Endodermal cell (in vitro differentiated cells): ENCODE data around the gene MFAP4. TPM values are rescaled to one million over a fixed set of nuclear protein-coding genes. Genes with fewer than 3 reads are reported as not detected.

Experiments used
- DNase-seq: peaks from one replicate; pipeline ENCODE4 v3.0.0-alpha.2; 2017
- H3K27ac ChIP-seq: 2 replicates; pipeline ENCODE4 v1.5.1; 2013; ENCODE audit warnings: mild to moderate bottlenecking, low read depth, low read length, moderate library complexity
- H3K27me3 ChIP-seq: 2 replicates; pipeline ENCODE4 v1.6.1; 2013; ENCODE audit warnings: mild to moderate bottlenecking, low read length, moderate library complexity; ENCODE audit not compliant: insufficient read depth, control insufficient read depth, poor library complexity, severe bottlenecking
- H3K36me3 ChIP-seq: 2 replicates; pipeline ENCODE4 v1.7.0; 2013; ENCODE audit warnings: mild to moderate bottlenecking, low read length, moderate library complexity; ENCODE audit not compliant: control insufficient read depth, insufficient read depth
- H3K4me1 ChIP-seq: one replicate; pipeline ENCODE4 v1.7.0; 2013; ENCODE audit warnings: low read length; ENCODE audit not compliant: control insufficient read depth, insufficient read depth
- H3K4me3 ChIP-seq: 2 replicates; pipeline ENCODE4 v1.5.1; 2013; ENCODE audit warnings: mild to moderate bottlenecking, low read length, moderate library complexity
- H3K9ac ChIP-seq: 2 replicates; pipeline ENCODE4 v1.6.1; 2013; ENCODE audit warnings: mild to moderate bottlenecking, low read length, moderate library complexity; ENCODE audit not compliant: poor library complexity, severe bottlenecking; ENCODE audit errors: extremely low read depth
- H3K9me3 ChIP-seq: 2 replicates; pipeline ENCODE4 v1.6.1; 2013; ENCODE audit warnings: mild to moderate bottlenecking, low read length, moderate library complexity; ENCODE audit not compliant: control insufficient read depth
- H3K27ac Mint-ChIP-seq: 2 replicates; pipeline ENCODE4 v1.8.0; 2020; ENCODE audit warnings: mixed read lengths
- H3K27me3 Mint-ChIP-seq: 2 replicates; pipeline ENCODE4 v1.8.0; 2021; ENCODE audit warnings: mild to moderate bottlenecking, mixed read lengths; ENCODE audit not compliant: insufficient read depth
- H3K36me3 Mint-ChIP-seq: 2 replicates; pipeline ENCODE4 v1.8.0; 2020; ENCODE audit warnings: low read depth, mixed read lengths
- H3K4me1 Mint-ChIP-seq: 2 replicates; pipeline ENCODE4 v1.8.0; 2020; ENCODE audit warnings: mixed read lengths
- H3K4me3 Mint-ChIP-seq: 2 replicates; pipeline ENCODE4 v1.8.0; 2020; ENCODE audit warnings: mild to moderate bottlenecking, moderate library complexity, mixed read lengths
- H3K9me3 Mint-ChIP-seq: 2 replicates; pipeline ENCODE4 v1.8.0; 2020; ENCODE audit warnings: mild to moderate bottlenecking, mixed read lengths
- CTCF ChIP-seq: fragments of 200-600 bp; sonication (generic); conservative IDR thresholded peaks from 2 replicates; pipeline ENCODE4 v1.5.0; 2021; ENCODE audit warnings: antibody characterized with exemption, mild to moderate bottlenecking
- WGBS, 2 experiments: methylation state at CpG; one replicate each; pipeline versions ENCODE4 v1.1.5 to v1.1.7; 2013; ENCODE audit warnings: missing lambda C conversion rate in 2 of 2, mixed read lengths in 1 of 2; ENCODE audit not compliant: insufficient coverage in 1 of 2, insufficient read length in 1 of 2; 5-methylcytosine and 5-hydroxymethylcytosine counted together
- total RNA-seq, 2 donors: library from RNA; stranded (reverse); fragmentation: NEBNext Ultra II Directional in 1 of 2; extraction: Animal tissue kit (Norgen Biotek cat#: 25700) in 1 of 2; gene quantifications; 2 replicates in 1 of 2; 3 replicates in 1 of 2; pipeline ENCODE4 v1.2.1, GENCODE V29; 2021

Gene MFAP4
- total RNA-seq, 2 donors from 2014 or later: 11.1 to 36.8 TPM

GRCh38 chr17:19361944-19362276 is 25.1 kb downstream of the MFAP4 start:
- H3K4me3 ChIP-seq: peak overlapping the region; percentile 90
- peaks cover 3% of the 10 kb centered on the region for H3K4me1 ChIP-seq
- peak overlapping the region; percentile 76 for H3K4me3 Mint-ChIP-seq
- H3K36me3 ChIP-seq: peaks cover 2% of the 10 kb centered on the region
- H3K9me3 ChIP-seq: no peaks in the 10 kb centered on the region
- H3K27me3 ChIP-seq: no peaks in the 10 kb centered on the region
- peaks cover 20% of the 10 kb centered on the region for H3K36me3 Mint-ChIP-seq
- H3K4me1 Mint-ChIP-seq: peaks cover 21% of the 10 kb centered on the region
- H3K27ac ChIP-seq: no peak overlapping the region
- peak overlapping the region; percentile 68 for H3K9ac ChIP-seq
- no peaks in the 10 kb centered on the region for H3K27me3 Mint-ChIP-seq
- H3K9me3 Mint-ChIP-seq: no peaks in the 10 kb centered on the region
- no peak for DNase-seq
- no peak overlapping the region for H3K27ac Mint-ChIP-seq
- WGBS, 2 experiments: 29 to 31% methylated on average over 13 to 16 of the region's 16 CpGs
- TF ChIP-seq CTCF: no peak

- no peak for TF ChIP-seq CTCF
- peak overlapping the region; percentile 76 for H3K4me3 Mint-ChIP-seq
- 75 to 94% methylated on average over 3 to 6 of the region's 6 CpGs for WGBS, 2 experiments
- Histone ChIP-seq H3K4me3 (no peak overlapping the region), H3K36me3 (peaks cover 5% of the 10 kb centered on the region), H3K9ac (no peak overlapping the region), H3K27ac (no peak overlapping the region), H3K27me3 (no peaks in the 10 kb centered on the region), H3K4me1 (peaks cover 3% of the 10 kb centered on the region), H3K9me3 (no peaks in the 10 kb centered on the region)
- H3K27ac Mint-ChIP-seq: no peak overlapping the region
- peaks cover 20% of the 10 kb centered on the region for H3K36me3 Mint-ChIP-seq
- peak; percentile 59 for DNase-seq
- peaks cover 21% of the 10 kb centered on the region for H3K4me1 Mint-ChIP-seq
- no peaks in the 10 kb centered on the region for H3K27me3 Mint-ChIP-seq
- H3K9me3 Mint-ChIP-seq: no peaks in the 10 kb centered on the region
Observed at GRCh38 chr17:19361326-19361725, 25.7 kb downstream of the MFAP4 start.

GRCh38 chr17:19360772-19361171 is 26.2 kb downstream of the MFAP4 start:
- no peaks in the 10 kb centered on the region for H3K27me3 Mint-ChIP-seq
- peak; percentile 42 for DNase-seq
- no peak overlapping the region for H3K27ac Mint-ChIP-seq
- H3K27me3 ChIP-seq: no peaks in the 10 kb centered on the region
- H3K36me3 Mint-ChIP-seq: peaks cover 20% of the 10 kb centered on the region
- no peak overlapping the region for H3K27ac ChIP-seq
- H3K9ac ChIP-seq: no peak overlapping the region
- WGBS, 2 experiments: 95% methylated on average over 6 to 8 of the region's 8 CpGs
- no peak overlapping the region for H3K4me3 Mint-ChIP-seq
- H3K4me3 ChIP-seq: no peak overlapping the region
- peaks cover 21% of the 10 kb centered on the region for H3K4me1 Mint-ChIP-seq
- H3K36me3 ChIP-seq: peaks cover 5% of the 10 kb centered on the region
- H3K9me3 Mint-ChIP-seq: no peaks in the 10 kb centered on the region
- TF ChIP-seq CTCF: no peak
- no peaks in the 10 kb centered on the region for H3K9me3 ChIP-seq
- H3K4me1 ChIP-seq: peaks cover 3% of the 10 kb centered on the region
